Measurements from ENCODE around the gene ASL. TPM values are rescaled to one million over a fixed set of nuclear protein-coding genes. Genes with fewer than 3 reads are reported as not detected.

The ASL gene
- total and polyA plus RNA-seq, 4 donors, result 24.9 to 85.1 (median 58.4) TPM

DNA sequence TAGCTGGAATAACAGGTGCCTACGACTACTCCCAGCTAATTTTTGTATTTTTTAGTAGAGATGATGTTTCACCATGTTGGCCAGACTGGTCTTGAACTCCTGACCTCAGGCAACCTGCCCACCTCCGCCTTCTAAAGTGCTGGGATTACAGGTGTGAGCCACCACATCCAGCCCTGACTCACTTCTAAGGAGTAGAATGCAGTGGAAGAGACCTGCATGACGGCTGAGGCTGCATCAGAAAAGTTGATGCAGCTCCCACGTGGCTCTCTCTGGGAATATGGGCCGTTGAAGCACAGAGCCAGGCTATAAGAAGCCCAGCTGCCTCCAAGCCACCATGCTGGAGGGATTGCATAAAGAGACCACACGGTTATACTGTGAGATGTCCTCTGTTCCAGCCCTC is 21.6 kb upstream of the ASL start:
- Histone ChIP-seq H3K27ac (ENCODE audit: low read depth in 1 of 2, low read length in 1 of 2) (no peak overlapping the region), H3K27me3 (ENCODE audit: control insufficient read depth in 3 of 3, insufficient read depth in 3 of 3, low read length in 2 of 3) (no peaks in the 10 kb centered on the region), H3K4me3 (no peak overlapping the region), H3K36me3 (ENCODE audit: control insufficient read depth in 4 of 4, insufficient read depth in 4 of 4, low read length in 4 of 4) (no peaks in the 10 kb centered on the region), H3K9ac (ENCODE audit: insufficient read depth in 1 of 2, low read length in 2 of 2) (no peak overlapping the region), H3K9me3 (ENCODE audit: control insufficient read depth in 4 of 4, insufficient read depth in 3 of 4, low read length in 3 of 4) (no peaks in the 10 kb centered on the region), H3K4me1 (ENCODE audit: control insufficient read depth in 5 of 5, insufficient read depth in 5 of 5, low read length in 5 of 5) (peaks cover 0 to 10% (median 0%) of the 10 kb centered on the region in 5 donors)
- WGBS, 2 donors, result 83 to 87% methylated on average over 6 of the region's 6 CpGs
- ATAC-seq (ENCODE audit: insufficient read depth, low FRiP score) (no peak), DNase-seq (no peak)
- TF ChIP-seq, protein P1, sequence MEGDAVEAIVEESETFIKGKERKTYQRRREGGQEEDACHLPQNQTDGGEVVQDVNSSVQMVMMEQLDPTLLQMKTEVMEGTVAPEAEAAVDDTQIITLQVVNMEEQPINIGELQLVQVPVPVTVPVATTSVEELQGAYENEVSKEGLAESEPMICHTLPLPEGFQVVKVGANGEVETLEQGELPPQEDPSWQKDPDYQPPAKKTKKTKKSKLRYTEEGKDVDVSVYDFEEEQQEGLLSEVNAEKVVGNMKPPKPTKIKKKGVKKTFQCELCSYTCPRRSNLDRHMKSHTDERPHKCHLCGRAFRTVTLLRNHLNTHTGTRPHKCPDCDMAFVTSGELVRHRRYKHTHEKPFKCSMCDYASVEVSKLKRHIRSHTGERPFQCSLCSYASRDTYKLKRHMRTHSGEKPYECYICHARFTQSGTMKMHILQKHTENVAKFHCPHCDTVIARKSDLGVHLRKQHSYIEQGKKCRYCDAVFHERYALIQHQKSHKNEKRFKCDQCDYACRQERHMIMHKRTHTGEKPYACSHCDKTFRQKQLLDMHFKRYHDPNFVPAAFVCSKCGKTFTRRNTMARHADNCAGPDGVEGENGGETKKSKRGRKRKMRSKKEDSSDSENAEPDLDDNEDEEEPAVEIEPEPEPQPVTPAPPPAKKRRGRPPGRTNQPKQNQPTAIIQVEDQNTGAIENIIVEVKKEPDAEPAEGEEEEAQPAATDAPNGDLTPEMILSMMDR (IDR thresholded peaks at IDR 0.05; ENCODE audit: control extremely low read depth, extremely low read depth), result no peak

DNA sequence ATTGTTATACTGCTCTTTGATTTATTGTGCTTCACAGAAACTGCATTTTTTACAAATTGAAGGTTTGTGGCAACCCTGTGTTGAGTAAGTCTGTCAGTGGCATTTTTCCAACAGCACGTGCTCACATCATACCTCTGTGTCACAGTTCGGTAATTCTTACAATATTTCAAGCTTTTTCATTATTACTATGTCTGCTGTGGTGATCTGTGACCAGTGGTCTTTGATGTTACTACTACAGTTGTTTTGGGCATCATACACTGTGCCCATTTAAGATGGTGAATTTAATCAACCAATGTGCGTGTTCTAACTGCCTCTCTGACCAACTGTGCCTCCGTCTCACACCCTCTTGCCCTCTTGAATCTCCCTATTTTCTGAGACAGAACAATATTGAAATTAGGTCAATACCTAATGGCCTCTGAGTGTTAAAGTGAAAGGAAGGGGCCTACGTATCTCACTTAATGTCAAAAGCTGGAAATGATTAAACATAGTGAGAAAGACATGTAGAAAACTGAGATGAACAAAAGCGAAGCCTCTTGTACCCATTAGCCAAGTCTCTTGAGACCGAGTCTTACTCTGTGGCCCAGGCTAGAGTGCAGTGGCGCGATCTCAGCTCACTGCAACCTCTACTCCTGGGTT is 20.2 kb upstream of the ASL start:
- WGBS, 2 donors, result 82 to 85% methylated on average over 9 of the region's 9 CpGs
- no peak overlapping the region for H3K9ac ChIP-seq (ENCODE audit: insufficient read depth in 1 of 2, low read length in 2 of 2)
- TF ChIP-seq, protein P1 (IDR thresholded peaks at IDR 0.05; ENCODE audit: control extremely low read depth, extremely low read depth), result no peak
- peaks cover 0 to 8% (median 0%) of the 10 kb centered on the region in 5 donors for H3K4me1 ChIP-seq (ENCODE audit: control insufficient read depth in 5 of 5, insufficient read depth in 5 of 5, low read length in 5 of 5)
- no peaks in the 10 kb centered on the region for H3K9me3 ChIP-seq (ENCODE audit: control insufficient read depth in 4 of 4, insufficient read depth in 3 of 4, low read length in 3 of 4)
- no peaks in the 10 kb centered on the region for H3K27me3 ChIP-seq (ENCODE audit: control insufficient read depth in 3 of 3, insufficient read depth in 3 of 3, low read length in 2 of 3)
- DNase-seq, result no peak
- ATAC-seq (ENCODE audit: insufficient read depth, low FRiP score), result no peak
- H3K36me3 ChIP-seq (ENCODE audit: control insufficient read depth in 4 of 4, insufficient read depth in 4 of 4, low read length in 4 of 4), result no peaks in the 10 kb centered on the region
- H3K27ac ChIP-seq (ENCODE audit: low read depth in 1 of 2, low read length in 1 of 2), result no peak overlapping the region
- no peak overlapping the region for H3K4me3 ChIP-seq

DNA sequence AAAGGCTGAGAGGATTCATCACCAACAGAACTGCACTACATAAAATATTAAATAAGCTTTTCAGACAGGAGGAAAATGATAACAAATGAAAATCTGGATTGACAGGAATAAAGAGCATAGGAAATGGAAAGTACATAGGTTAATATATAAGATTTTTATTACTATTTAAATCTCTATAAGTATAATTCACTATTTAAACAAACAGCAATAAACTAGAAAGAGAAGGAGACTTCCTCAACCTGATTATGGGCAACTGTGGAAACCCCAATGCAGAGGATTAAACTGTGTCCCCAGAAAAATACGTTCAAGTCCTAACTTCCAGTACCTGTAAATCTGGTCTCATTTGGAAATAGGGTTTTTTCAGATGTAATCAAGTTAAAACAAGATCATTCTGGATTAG is 14.8 kb upstream of the ASL start:
- WGBS, 2 donors, result 89 to 97% methylated on average over 1 of the region's 1 CpG
- TF ChIP-seq, protein P1 (IDR thresholded peaks at IDR 0.05; ENCODE audit: control extremely low read depth, extremely low read depth), result no peak
- ATAC-seq (ENCODE audit: insufficient read depth, low FRiP score), result no peak
- Histone ChIP-seq H3K4me3 (no peak overlapping the region), H3K27ac (ENCODE audit: low read depth in 1 of 2, low read length in 1 of 2) (no peak overlapping the region), H3K9me3 (ENCODE audit: control insufficient read depth in 4 of 4, insufficient read depth in 3 of 4, low read length in 3 of 4) (no peaks in the 10 kb centered on the region), H3K36me3 (ENCODE audit: control insufficient read depth in 4 of 4, insufficient read depth in 4 of 4, low read length in 4 of 4) (no peaks in the 10 kb centered on the region), H3K27me3 (ENCODE audit: control insufficient read depth in 3 of 3, insufficient read depth in 3 of 3, low read length in 2 of 3) (no peaks in the 10 kb centered on the region), H3K9ac (ENCODE audit: insufficient read depth in 1 of 2, low read length in 2 of 2) (no peak overlapping the region), H3K4me1 (ENCODE audit: control insufficient read depth in 5 of 5, insufficient read depth in 5 of 5, low read length in 5 of 5) (no peaks in the 10 kb centered on the region)
- no peak for DNase-seq

DNA sequence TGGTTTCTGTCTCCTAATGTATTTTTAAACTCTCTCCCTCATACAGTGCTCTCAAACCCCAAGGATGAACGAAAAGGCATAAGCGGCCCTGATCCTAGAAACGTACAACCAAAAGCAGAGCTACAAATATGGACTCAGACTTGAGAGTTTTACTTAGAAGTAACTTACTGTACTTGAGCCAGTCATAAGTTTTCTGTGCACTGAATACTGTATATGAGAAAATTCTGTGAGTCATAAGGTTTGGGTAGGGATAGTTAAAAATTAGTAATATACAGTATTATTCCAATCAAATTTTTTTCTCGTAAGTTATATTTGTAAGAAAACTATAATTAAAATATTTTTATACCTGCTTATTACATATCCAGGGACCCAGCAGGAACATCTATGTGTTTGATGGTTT is 5.9 kb upstream of the ASL start:
- Histone ChIP-seq H3K9ac (ENCODE audit: insufficient read depth in 1 of 2, low read length in 2 of 2) (no peak overlapping the region), H3K4me3 (no peak overlapping the region), H3K9me3 (ENCODE audit: control insufficient read depth in 4 of 4, insufficient read depth in 3 of 4, low read length in 3 of 4) (no peaks in the 10 kb centered on the region), H3K36me3 (ENCODE audit: control insufficient read depth in 4 of 4, insufficient read depth in 4 of 4, low read length in 4 of 4) (no peaks in the 10 kb centered on the region), H3K4me1 (ENCODE audit: control insufficient read depth in 5 of 5, insufficient read depth in 5 of 5, low read length in 5 of 5) (no peaks in the 10 kb centered on the region), H3K27ac (ENCODE audit: low read depth in 1 of 2, low read length in 1 of 2) (no peak overlapping the region), H3K27me3 (ENCODE audit: control insufficient read depth in 3 of 3, insufficient read depth in 3 of 3, low read length in 2 of 3) (no peaks in the 10 kb centered on the region)
- no peak for DNase-seq
- TF ChIP-seq, protein P1 (IDR thresholded peaks at IDR 0.05; ENCODE audit: control extremely low read depth, extremely low read depth), result no peak
- WGBS, 2 donors, result 97% methylated on average over 4 of the region's 4 CpGs
- ATAC-seq (ENCODE audit: insufficient read depth, low FRiP score), result no peak

Measured in lung (tissue), 12 donors.